ENCODE data around the gene TXNDC12.
A peak's percentile ranks its signal among the peaks of the same experiment; 100 is the strongest.
"Not testable (repeated sequence)": the region's sequence is repeated elsewhere in the genome, so short reads cannot be mapped to it uniquely, and the experiment has no call there.

Gene TXNDC12

DNA sequence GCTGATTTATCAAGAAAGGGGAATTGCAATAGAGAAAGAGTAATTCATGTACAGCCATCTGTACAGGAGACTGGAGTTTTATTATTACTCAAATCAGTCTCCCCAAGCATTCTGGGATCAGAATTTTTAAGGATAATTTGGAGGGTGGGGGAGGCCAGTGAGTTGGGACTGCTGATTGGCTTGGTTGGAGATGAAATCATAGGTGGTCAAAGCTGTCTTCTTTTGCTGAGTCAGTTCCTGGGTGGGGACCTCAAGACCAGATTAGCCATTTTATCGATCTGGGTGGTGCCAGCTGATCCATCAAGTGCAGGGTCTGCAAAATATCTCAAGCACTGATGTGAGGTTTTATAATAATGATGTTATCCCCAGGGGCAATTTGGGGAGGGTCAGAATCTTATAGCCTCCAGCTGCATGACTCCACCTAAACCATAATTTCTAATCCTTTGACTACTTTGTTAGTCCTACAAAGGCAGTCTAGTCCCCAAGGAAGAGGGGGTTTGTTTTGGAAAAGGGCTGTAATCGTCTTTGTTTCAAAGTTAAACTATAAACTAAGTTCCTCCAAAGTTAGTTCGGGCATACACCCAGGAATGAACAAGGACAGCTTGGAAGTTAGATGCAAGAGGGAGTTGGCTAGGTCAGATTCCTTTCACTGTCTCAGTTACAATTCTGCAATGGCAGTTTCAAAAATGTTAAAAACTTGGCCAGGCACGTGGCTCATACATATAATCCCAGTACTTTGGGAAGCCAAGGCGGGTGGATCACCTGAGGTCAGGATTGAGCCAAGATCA is 47.6 kb downstream of the TXNDC12 start:
- no peak overlapping the region for H3K4me3 ChIP-seq (ENCODE audit: low read length)
- TF ChIP-seq, protein P1, sequence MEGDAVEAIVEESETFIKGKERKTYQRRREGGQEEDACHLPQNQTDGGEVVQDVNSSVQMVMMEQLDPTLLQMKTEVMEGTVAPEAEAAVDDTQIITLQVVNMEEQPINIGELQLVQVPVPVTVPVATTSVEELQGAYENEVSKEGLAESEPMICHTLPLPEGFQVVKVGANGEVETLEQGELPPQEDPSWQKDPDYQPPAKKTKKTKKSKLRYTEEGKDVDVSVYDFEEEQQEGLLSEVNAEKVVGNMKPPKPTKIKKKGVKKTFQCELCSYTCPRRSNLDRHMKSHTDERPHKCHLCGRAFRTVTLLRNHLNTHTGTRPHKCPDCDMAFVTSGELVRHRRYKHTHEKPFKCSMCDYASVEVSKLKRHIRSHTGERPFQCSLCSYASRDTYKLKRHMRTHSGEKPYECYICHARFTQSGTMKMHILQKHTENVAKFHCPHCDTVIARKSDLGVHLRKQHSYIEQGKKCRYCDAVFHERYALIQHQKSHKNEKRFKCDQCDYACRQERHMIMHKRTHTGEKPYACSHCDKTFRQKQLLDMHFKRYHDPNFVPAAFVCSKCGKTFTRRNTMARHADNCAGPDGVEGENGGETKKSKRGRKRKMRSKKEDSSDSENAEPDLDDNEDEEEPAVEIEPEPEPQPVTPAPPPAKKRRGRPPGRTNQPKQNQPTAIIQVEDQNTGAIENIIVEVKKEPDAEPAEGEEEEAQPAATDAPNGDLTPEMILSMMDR (IDR thresholded peaks at IDR 0.05; ENCODE audit: insufficient read depth, low read depth, low read length, missing control alignments) = no peak
- no peak for DNase-seq (ENCODE audit: low read depth)

DNA sequence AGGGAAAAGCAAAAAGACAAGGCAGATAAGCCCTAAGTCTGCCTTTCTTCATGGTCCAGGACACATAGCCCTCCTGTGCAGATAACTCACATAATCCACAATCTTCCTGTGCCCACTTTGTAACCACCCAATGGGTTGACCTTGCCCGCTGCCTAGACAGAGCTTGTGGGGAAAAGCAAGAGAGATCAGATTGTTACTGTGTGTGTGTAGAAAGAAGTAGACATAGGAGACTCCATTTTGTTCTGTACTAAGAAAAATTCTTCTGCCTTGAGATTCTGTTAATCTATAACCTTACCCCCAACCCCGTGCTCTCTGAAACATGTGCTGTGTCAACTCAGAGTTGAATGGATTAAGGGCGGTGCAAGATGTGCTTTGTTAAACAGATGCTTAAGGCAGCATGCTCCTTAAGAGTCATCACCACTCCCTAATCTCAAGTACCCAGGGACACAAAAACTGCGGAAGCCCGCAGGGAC is 48.9 kb downstream of the TXNDC12 start:
- H3K4me3 ChIP-seq (ENCODE audit: low read length); DNase-seq (ENCODE audit: low read depth): not testable (repeated sequence)

DNA sequence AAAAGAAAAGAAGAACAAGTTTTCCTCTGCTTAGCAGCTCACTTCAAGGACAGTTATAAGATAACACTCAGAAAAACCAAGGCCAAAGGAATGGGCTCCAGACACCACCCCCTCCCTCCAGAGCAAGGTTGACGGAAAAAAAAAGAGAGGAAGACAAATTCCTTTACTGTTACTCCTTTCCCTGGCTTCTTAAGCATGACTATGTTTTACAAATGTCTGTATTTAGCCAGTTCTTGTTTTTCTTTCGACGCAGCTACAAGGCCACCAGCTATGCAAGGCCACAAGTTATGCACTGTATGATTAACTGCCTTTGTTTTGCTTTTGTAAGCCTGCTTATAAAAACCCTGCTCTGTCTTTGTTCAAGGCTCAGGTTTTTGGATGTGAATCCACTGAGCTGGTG is 49.4 kb downstream of the TXNDC12 start:
- DNase-seq (ENCODE audit: low read depth); H3K4me3 ChIP-seq (ENCODE audit: low read length): not testable (repeated sequence)

DNA sequence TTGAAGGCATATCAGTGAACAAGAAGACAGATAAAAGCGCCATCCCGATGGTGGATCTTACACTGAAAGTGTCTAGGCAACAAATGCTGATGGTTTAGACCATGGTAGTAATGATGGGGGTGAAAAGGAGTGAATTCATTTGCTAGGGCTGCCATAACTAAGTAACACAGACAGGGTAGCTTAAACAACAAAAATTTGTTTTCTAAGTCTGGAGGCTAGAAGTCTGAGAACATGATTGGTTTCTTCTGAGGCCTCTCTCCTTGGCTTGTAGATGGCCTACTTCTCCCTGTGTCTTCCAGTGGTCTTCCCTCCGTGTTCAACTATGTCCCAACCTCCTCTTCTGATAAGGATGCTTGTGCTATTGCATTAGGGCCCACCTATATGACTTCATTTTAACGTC is 51.1 kb downstream of the TXNDC12 start:
- DNase-seq (ENCODE audit: low read depth) = no peak
- TF ChIP-seq, protein P1 (IDR thresholded peaks at IDR 0.05; ENCODE audit: insufficient read depth, low read depth, low read length, missing control alignments) = no peak
- H3K4me3 ChIP-seq (ENCODE audit: low read length) = no peak overlapping the region

DNA sequence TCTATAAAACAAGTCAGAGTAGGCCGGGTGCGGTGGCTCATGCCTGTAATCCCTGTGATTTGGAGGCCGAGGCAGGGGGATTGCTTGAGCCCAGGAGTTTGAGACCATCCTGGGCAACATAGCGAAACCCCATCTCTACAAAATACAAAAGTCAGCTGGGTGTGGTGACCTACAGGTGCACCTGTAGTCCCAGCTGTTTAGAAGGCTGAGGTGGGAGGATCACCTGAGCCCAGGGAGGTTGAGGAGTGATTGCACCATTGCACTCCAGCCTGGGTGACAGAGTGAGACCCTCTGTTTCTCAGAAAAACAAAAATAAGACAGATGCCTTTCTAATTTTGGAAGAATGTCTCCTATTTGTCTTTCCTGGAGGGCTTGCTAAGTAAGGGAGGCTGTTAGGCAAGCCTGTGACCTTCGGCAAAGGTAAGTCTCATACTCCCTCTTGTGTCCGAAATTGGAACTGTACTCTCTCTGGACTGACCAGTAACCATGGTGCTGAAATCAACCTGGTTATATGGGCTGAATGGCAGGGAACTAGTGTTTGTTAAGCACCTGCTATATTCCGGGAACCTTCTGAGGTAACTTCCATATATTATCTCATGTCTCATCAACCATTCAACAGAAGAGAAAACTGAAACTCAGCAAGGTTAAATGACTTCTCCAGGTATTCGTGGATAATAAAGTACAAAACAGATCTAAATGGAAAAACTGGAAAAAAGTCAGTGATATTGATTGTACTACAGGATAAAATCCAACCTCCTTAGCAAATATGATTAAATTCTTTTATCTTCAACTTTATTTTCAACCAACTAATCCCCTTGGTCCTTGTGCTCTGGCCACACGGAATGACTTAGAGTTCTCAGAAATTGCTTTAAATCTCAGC is 52.7 kb downstream of the TXNDC12 start:
- H3K4me3 ChIP-seq (ENCODE audit: low read length) = no peak overlapping the region
- peak; percentile 93 for DNase-seq (ENCODE audit: low read depth)
- TF ChIP-seq, protein P1 (IDR thresholded peaks at IDR 0.05; ENCODE audit: insufficient read depth, low read depth, low read length, missing control alignments) = peak; percentile 94

DNA sequence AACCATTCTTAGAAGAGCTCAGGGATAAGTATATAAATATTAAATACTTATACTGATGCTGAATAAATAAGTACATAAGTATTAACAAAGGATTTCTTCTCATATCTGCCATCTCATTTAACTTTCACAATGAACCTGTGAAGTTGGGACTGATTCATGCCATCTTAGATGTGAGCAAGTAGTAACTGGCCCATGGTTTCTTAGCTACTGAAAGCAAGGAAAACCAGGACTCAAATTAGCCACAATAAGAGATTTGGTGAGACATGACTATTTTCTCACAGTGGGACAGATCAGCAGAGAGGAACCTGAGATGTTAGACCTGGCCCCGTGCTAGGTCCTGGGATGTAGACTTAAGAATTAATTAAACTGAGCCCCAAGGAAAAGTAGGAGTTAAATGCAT is 56.3 kb downstream of the TXNDC12 start:
- TF ChIP-seq, protein P1 (IDR thresholded peaks at IDR 0.05; ENCODE audit: insufficient read depth, low read depth, low read length, missing control alignments) = no peak
- no peak overlapping the region for H3K4me3 ChIP-seq (ENCODE audit: low read length)
- peak; percentile 79 for DNase-seq (ENCODE audit: low read depth)

DNA sequence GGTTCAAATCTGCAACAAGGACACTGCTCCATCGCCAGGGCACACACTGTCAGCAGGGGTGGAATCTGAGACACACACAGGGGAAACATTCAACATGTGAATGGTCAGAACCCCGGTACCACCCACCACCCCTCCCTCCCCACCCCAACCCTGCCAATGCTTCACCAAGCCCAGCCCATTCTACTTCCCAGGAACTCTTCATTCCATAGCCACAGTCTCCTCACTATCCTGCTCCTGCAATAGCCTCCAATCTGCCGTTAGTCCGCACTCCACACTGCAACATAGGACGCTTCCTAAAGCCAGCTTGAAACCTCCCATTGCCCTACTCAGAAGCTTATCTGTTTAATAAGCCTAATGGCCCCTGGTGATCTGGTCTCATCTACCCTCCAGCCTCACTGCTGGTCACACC is 57.0 kb downstream of the TXNDC12 start:
- DNase-seq (ENCODE audit: low read depth) = no peak
- TF ChIP-seq, protein P1 (IDR thresholded peaks at IDR 0.05; ENCODE audit: insufficient read depth, low read depth, low read length, missing control alignments) = no peak
- H3K4me3 ChIP-seq (ENCODE audit: low read length) = no peak overlapping the region
